H1 (cell line): ENCODE data around the gene GAMT.

Experiments used
- EP300 ChIP-seq, 2 experiments: IDR thresholded peaks; 1 replicate in 1 of 2; 2 replicates in 1 of 2; pipeline ENCODE4 v1.6.1; 2011 to 2012; ENCODE audit warnings: low read depth in 2 of 2, low read length in 2 of 2, mild to moderate bottlenecking in 2 of 2, borderline replicate concordance in 1 of 2, inconsistent platforms in 1 of 2, moderate library complexity in 1 of 2
- EZH2 ChIP-seq: fragments of 200-600 bp; sonication (generic); IDR thresholded peaks from 2 replicates; pipeline ENCODE4 v1.7.1; 2012; ENCODE audit warnings: low read depth, mild to moderate bottlenecking, moderate library complexity, low read length, inconsistent platforms; ENCODE audit not compliant: severe bottlenecking
- GABPA ChIP-seq: IDR thresholded peaks from 2 replicates; pipeline ENCODE4 v1.6.1; 2011; ENCODE audit warnings: mild to moderate bottlenecking, low read length, moderate library complexity, borderline replicate concordance; ENCODE audit not compliant: insufficient read depth
- JUND ChIP-seq: IDR thresholded peaks from 2 replicates; pipeline ENCODE4 v1.6.1; 2011; ENCODE audit warnings: mild to moderate bottlenecking, improper control_type of control experiment, low read length
- POLR2A ChIP-seq, 2 experiments: IDR thresholded peaks; 1 replicate in 1 of 2; 2 replicates in 1 of 2; pipeline ENCODE4 v1.6.1; 2011; ENCODE audit warnings: low read depth in 2 of 2, low read length in 2 of 2, mild to moderate bottlenecking in 2 of 2; ENCODE audit errors: control extremely low read depth in 1 of 2
- POLR2AphosphoS5 ChIP-seq: IDR thresholded peaks from 2 replicates; pipeline ENCODE4 v1.6.1; 2011; ENCODE audit warnings: low read depth, low read length
- RAD21 ChIP-seq, 2 experiments: IDR thresholded peaks in 1 of 2; conservative IDR thresholded peaks in 1 of 2; 2 replicates each; pipeline ENCODE4 v1.6.1; 2011; ENCODE audit warnings: low read depth in 2 of 2, low read length in 2 of 2, improper control_type of control experiment in 1 of 2, inconsistent platforms in 1 of 2, mild to moderate bottlenecking in 1 of 2, moderate library complexity in 1 of 2
- RFX5 ChIP-seq: IDR thresholded peaks from 2 replicates; pipeline ENCODE4 v1.6.1; 2011; ENCODE audit warnings: low read depth, low read length, improper control_type of control experiment, borderline replicate concordance
- SIRT6 ChIP-seq: IDR thresholded peaks from one replicate; pipeline ENCODE4 v1.7.1; 2012; ENCODE audit warnings: low read length, inconsistent platforms
- TAF1 ChIP-seq: IDR thresholded peaks from 2 replicates; pipeline ENCODE4 v1.6.1; 2011; ENCODE audit warnings: mild to moderate bottlenecking, low read depth, low read length
- TEAD4 ChIP-seq: IDR thresholded peaks from 2 replicates; pipeline ENCODE4 v1.6.1; 2012; ENCODE audit warnings: low read depth, low read length, inconsistent platforms, mixed read lengths
- YY1 ChIP-seq: IDR thresholded peaks from 2 replicates; pipeline ENCODE4 v1.6.1; 2011; ENCODE audit warnings: low read depth, mild to moderate bottlenecking, low read length
- TF ChIP-seq, protein P1 (sequence below), 3 experiments: IDR thresholded peaks; 1 replicate in 2 of 3; 2 replicates in 1 of 3; pipeline versions ENCODE4 v1.5.1 to v1.6.1; 2011; ENCODE audit warnings: low read length in 3 of 3, mild to moderate bottlenecking in 3 of 3, inconsistent platforms in 2 of 3, low read depth in 1 of 3, moderate library complexity in 1 of 3; ENCODE audit not compliant: insufficient read depth in 1 of 3; ENCODE audit errors: control extremely low read depth in 1 of 3
- TF ChIP-seq, protein P2 (sequence below): IDR thresholded peaks from 2 replicates; pipeline ENCODE4 v1.6.1; 2011; ENCODE audit warnings: low read depth, mild to moderate bottlenecking, low read length; ENCODE audit not compliant: insufficient read depth

DNA sequence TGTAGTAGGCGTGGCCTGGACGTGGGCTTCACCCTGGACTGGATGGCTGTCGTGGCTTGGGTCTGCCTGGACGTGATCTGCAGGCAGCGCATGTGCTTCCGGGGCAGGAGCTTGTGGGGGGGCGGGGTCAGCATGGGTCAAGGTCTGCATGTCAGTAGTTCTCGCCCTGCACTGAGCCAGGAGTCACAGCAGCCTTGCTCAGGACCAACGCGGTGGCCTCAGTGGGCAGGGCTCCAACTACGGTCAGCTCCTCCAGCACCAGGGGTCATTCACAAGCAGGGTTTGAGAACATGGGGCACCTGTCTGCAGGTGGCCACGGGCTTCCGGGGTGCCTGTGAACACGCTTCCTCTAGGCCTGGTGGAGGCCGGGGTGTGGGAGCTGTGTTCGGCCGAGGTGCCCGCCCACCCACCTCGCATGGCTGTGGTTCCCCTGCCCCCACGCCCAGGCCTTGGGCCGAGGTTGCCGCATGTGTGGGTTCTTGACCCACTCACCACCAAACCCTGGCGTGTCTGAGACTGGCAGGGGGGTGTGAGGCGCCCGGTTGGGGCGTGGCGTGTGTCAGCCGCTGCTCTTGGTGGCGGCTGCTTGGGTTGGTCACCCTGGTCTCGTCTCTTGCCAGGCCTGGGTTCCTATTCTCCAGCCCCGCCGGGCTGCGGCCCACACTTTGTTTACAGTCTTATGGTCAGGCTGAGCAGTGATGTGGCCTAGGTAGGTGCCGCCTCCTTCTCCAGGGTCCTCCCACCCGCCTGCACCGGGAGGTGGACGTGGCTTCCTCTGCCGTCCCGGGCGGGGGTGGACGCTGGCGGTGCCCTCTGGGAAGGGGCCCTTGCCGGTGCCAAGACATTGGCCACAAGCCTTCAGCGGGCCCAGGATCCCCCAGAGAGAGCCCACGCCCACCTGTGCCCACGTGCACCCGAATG lies 32.0 kb upstream of the GAMT start:
- TF ChIP-seq RAD21 (IDR thresholded peaks at IDR 0.05 in 1 of 2, conservative IDR thresholded peaks at IDR 0.05 in 1 of 2; ENCODE audit: low read depth in 2 of 2, low read length in 2 of 2) (no peak), JUND (no peak), TEAD4 (no peak), YY1 (no peak), POLR2A (IDR thresholded peaks at IDR 0.05; ENCODE audit: control extremely low read depth in 1 of 2, low read depth in 2 of 2, low read length in 2 of 2) (no peak), EZH2 (no peak), RFX5 (no peak), GABPA (no peak), TAF1 (no peak), EP300 (IDR thresholded peaks at IDR 0.05; ENCODE audit: borderline replicate concordance in 1 of 2, low read depth in 2 of 2, low read length in 2 of 2) (no peak), SIRT6 (no peak), POLR2AphosphoS5 (no peak; the same call in 1 of the 2 replicates)
- TF ChIP-seq, protein P1, sequence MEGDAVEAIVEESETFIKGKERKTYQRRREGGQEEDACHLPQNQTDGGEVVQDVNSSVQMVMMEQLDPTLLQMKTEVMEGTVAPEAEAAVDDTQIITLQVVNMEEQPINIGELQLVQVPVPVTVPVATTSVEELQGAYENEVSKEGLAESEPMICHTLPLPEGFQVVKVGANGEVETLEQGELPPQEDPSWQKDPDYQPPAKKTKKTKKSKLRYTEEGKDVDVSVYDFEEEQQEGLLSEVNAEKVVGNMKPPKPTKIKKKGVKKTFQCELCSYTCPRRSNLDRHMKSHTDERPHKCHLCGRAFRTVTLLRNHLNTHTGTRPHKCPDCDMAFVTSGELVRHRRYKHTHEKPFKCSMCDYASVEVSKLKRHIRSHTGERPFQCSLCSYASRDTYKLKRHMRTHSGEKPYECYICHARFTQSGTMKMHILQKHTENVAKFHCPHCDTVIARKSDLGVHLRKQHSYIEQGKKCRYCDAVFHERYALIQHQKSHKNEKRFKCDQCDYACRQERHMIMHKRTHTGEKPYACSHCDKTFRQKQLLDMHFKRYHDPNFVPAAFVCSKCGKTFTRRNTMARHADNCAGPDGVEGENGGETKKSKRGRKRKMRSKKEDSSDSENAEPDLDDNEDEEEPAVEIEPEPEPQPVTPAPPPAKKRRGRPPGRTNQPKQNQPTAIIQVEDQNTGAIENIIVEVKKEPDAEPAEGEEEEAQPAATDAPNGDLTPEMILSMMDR (IDR thresholded peaks at IDR 0.05; ENCODE audit: control extremely low read depth in 1 of 3, insufficient read depth in 1 of 3, low read depth in 1 of 3, low read length in 3 of 3), result no peak
- TF ChIP-seq, protein P2, sequence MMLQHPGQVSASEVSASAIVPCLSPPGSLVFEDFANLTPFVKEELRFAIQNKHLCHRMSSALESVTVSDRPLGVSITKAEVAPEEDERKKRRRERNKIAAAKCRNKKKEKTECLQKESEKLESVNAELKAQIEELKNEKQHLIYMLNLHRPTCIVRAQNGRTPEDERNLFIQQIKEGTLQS, result no peak
